Prostate gland (tissue), 2 donors: ENCODE results near the gene DNAL4. TPM values are rescaled to one million over a fixed set of nuclear protein-coding genes. Genes with fewer than 3 reads are reported as not detected.

ENCODE experiments used
- DNase-seq: peaks from one replicate; pipeline ENCODE4 v3.0.0-alpha.2; 2019; ENCODE audit warnings: low spot score
- H3K27ac ChIP-seq, 2 donors: fragments of 200-600 bp; sonication (generic); 2 replicates each; pipeline ENCODE4 v1.5.1; 2017 to 2019
- H3K27me3 ChIP-seq: fragments of 200-600 bp; sonication (generic); replicated peaks from 2 replicates; pipeline ENCODE4 v1.5.1; 2019; ENCODE audit not compliant: insufficient read depth
- H3K36me3 ChIP-seq, 2 donors: fragments of 200-600 bp; sonication (generic); 1 replicate in 1 of 2; 2 replicates in 1 of 2; pipeline versions ENCODE4 v1.5.1 to v1.8.1; 2017 to 2019
- H3K4me1 ChIP-seq: fragments of 200-600 bp; sonication (generic); replicated peaks from 2 replicates; pipeline ENCODE4 v1.5.1; 2019
- H3K4me3 ChIP-seq, 2 donors: fragments of 200-600 bp; sonication (generic); 2 replicates each; pipeline ENCODE4 v1.5.1; 2017 to 2019
- H3K9me3 ChIP-seq: fragments of 200-600 bp; sonication (generic); 2 replicates; pipeline ENCODE4 v1.5.1; 2017
- CTCF ChIP-seq, 4 experiments: fragments of 200-600 bp in 2 of 4; fragments of 450-650 bp in 2 of 4; sonication (generic) in 2 of 4; IDR thresholded peaks; 1 replicate in 3 of 4; 2 replicates in 1 of 4; pipeline ENCODE4 v1.5.1; 2016 to 2019; ENCODE audit warnings: antibody characterized with exemption in 4 of 4, mild to moderate bottlenecking in 2 of 4, moderate library complexity in 2 of 4
- POLR2A ChIP-seq: fragments of 450-650 bp; IDR thresholded peaks from one replicate; pipeline ENCODE4 v1.6.1; 2016; ENCODE audit warnings: antibody characterized with exemption, mild to moderate bottlenecking
- POLR2AphosphoS5 ChIP-seq: sonication (generic); formaldehyde crosslinking; IDR thresholded peaks from one replicate; pipeline ENCODE4 v1.6.1; 2017; ENCODE audit warnings: antibody characterized with exemption
- WGBS: methylation state at CpG from one replicate; pipeline ENCODE4 v1.1.5; 2018; 5-methylcytosine and 5-hydroxymethylcytosine counted together
- intact Hi-C: fragments of 100-400 bp; cut with DNase I; formaldehyde crosslinking; loops from one replicate; pipeline ENCODE4 v1.14.2; 2022
- total RNA-seq, 2 donors: library from RNA; depleted of rRNA; stranded (reverse); fragments of >200 nt; gene quantifications; one replicate each; pipeline ENCODE4 v1.1.0, GENCODE V29; 2016

DNAL4 gene
- total RNA-seq, 2 donors from 2014 or later: 36.9 to 41.8 TPM

- peaks cover 59 to 70% of the 10 kb centered on the region in 2 donors for H3K36me3 ChIP-seq
- no peak overlapping the region for H3K27ac ChIP-seq
- no peaks in the 10 kb centered on the region for H3K27me3 ChIP-seq
- intact Hi-C loops: no loop called here
- H3K9me3 ChIP-seq: no peaks in the 10 kb centered on the region
- no peak for TF ChIP-seq CTCF (IDR thresholded peaks at IDR 0.05)
- no peak for TF ChIP-seq POLR2A
- TF ChIP-seq POLR2AphosphoS5: no peak
- no peak for DNase-seq
- no peak overlapping the region for H3K4me3 ChIP-seq
- WGBS: 93% methylated on average over 17 of the region's 18 CpGs
- H3K4me1 ChIP-seq: no peaks in the 10 kb centered on the region
Observed at GRCh38 chr22:38738475-38739070, 55.4 kb downstream of the DNAL4 start.

GRCh38 chr22:38737302-38738060 lies 56.5 kb downstream of the DNAL4 start:
- peaks cover 49 to 65% of the 10 kb centered on the region in 2 donors for H3K36me3 ChIP-seq
- H3K27ac ChIP-seq: no peak overlapping the region

GRCh38 chr22:38736257-38736570 lies 57.7 kb downstream of the DNAL4 start:
- H3K27me3 ChIP-seq: no peaks in the 10 kb centered on the region
- H3K9me3 ChIP-seq: no peaks in the 10 kb centered on the region
- H3K4me3 ChIP-seq: no peak overlapping the region
- H3K4me1 ChIP-seq: peaks cover 8% of the 10 kb centered on the region
- WGBS: 84% methylated on average over 7 of the region's 7 CpGs
- peaks cover 37 to 54% of the 10 kb centered on the region in 2 donors for H3K36me3 ChIP-seq
- peak overlapping the region in 1 of 2 donors; percentile 66 for H3K27ac ChIP-seq
- no peak for DNase-seq
- TF ChIP-seq CTCF (IDR thresholded peaks at IDR 0.05) (no peak), POLR2AphosphoS5 (no peak), POLR2A (no peak)
- intact Hi-C loops: no loop called here

More at GRCh38 chr22:38737302-38738060, 56.5 kb downstream of the DNAL4 start:
- intact Hi-C loops: no loop called here
- Histone ChIP-seq H3K27me3 (no peaks in the 10 kb centered on the region), H3K4me3 (no peak overlapping the region), H3K4me1 (peaks cover 8% of the 10 kb centered on the region), H3K9me3 (no peaks in the 10 kb centered on the region)
- DNase-seq: no peak
- WGBS: 74% methylated on average over 21 of the region's 21 CpGs
- TF ChIP-seq CTCF (IDR thresholded peaks at IDR 0.05) (no peak), POLR2AphosphoS5 (no peak), POLR2A (no peak)

- no peak for DNase-seq
- H3K27ac ChIP-seq: peak overlapping the region; percentile 66 to 82
- no peaks in the 10 kb centered on the region for H3K9me3 ChIP-seq
- 78% methylated on average over 15 of the region's 15 CpGs for WGBS
- no peak for TF ChIP-seq POLR2AphosphoS5
- no peak for TF ChIP-seq CTCF (IDR thresholded peaks at IDR 0.05)
- no peak for TF ChIP-seq POLR2A
- intact Hi-C loops: no loop called here
- no peaks in the 10 kb centered on the region for H3K27me3 ChIP-seq
- H3K4me1 ChIP-seq: peaks cover 8% of the 10 kb centered on the region
- H3K36me3 ChIP-seq: peaks cover 34 to 49% of the 10 kb centered on the region in 2 donors
- no peak overlapping the region for H3K4me3 ChIP-seq
Observed at GRCh38 chr22:38735465-38736256, 58.3 kb downstream of the DNAL4 start.
